LNCAP (cell line): ENCODE measurements around the gene GADD45B.

Source experiments
- TF ChIP-seq, protein P1 (sequence below): fragments of 450-650 bp; IDR thresholded peaks from 2 replicates; pipeline ENCODE4 v1.5.1; 2017; ENCODE audit warnings: mild to moderate bottlenecking

GADD45B gene

DNA sequence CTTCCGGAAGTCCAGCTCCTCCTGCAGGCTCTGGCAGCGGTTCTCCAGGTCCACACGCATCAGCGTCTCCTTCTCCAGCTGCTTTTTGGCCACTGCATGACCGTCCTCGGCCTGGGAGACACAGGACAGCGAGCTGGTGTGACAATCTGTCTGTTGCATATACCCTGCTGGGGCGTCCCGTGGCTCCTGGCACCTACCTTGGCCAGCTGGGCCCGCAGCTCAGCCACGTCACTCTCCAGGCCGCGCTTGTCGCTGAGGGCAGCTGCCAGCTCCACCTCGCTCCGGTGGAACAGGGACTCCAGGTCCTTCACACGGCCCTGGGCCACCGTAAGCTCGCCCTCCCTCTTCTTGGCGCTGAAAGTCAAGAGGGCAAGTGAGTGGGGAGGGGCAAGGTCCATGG is 37.7 kb upstream of the GADD45B start:
- TF ChIP-seq, protein P1, sequence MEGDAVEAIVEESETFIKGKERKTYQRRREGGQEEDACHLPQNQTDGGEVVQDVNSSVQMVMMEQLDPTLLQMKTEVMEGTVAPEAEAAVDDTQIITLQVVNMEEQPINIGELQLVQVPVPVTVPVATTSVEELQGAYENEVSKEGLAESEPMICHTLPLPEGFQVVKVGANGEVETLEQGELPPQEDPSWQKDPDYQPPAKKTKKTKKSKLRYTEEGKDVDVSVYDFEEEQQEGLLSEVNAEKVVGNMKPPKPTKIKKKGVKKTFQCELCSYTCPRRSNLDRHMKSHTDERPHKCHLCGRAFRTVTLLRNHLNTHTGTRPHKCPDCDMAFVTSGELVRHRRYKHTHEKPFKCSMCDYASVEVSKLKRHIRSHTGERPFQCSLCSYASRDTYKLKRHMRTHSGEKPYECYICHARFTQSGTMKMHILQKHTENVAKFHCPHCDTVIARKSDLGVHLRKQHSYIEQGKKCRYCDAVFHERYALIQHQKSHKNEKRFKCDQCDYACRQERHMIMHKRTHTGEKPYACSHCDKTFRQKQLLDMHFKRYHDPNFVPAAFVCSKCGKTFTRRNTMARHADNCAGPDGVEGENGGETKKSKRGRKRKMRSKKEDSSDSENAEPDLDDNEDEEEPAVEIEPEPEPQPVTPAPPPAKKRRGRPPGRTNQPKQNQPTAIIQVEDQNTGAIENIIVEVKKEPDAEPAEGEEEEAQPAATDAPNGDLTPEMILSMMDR, result no peak

DNA sequence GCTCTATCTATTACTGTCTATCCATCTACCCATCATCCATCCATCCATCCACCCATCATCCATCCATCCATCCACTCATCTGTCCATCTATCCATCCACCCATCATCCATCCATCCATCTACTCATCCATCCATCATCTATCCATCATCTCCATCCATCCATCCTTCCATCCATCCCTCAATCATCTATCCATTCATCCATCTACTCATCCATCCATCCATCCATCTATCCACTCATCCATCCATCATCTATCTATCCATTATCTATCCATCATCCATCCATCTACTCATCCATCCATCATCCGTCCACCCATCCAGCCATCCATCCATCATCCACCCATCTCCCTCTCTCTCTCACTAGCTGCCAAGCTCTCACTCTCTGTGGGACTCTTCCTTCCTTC is 35.4 kb upstream of the GADD45B start:
- TF ChIP-seq, protein P1, result no peak

DNA sequence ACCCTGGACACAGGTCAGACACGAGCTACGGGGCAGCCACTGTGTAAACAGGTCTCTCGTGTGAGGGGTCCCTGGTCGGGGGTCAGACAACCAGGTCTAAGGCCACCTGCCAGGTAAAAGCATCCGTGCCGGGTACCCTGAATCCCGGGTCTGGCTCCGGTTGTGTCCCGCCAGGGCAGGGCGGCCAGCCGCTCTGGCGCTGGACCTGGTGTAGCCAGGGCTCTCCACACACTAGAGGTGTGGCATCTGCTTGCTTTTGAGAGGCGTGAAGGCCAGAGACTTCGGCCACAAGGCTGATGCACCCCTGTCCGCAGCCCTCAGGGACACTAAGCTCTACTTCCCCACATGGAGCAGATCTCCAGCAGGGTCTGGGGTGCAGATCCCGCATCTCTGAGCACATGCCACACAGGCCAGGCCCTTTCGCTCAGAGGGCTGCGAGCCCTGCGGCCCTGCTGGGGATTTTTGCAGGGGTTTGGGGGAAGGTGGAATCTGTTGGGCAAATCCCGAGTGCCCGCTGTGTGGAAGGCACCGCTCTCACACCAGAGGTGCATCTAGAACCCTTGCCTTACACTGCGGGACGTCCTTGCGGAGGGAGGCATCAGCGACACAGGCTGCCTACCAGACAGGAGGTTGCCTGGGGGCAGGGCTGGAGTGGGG is 34.7 kb upstream of the GADD45B start:
- TF ChIP-seq, protein P1, result no peak

DNA sequence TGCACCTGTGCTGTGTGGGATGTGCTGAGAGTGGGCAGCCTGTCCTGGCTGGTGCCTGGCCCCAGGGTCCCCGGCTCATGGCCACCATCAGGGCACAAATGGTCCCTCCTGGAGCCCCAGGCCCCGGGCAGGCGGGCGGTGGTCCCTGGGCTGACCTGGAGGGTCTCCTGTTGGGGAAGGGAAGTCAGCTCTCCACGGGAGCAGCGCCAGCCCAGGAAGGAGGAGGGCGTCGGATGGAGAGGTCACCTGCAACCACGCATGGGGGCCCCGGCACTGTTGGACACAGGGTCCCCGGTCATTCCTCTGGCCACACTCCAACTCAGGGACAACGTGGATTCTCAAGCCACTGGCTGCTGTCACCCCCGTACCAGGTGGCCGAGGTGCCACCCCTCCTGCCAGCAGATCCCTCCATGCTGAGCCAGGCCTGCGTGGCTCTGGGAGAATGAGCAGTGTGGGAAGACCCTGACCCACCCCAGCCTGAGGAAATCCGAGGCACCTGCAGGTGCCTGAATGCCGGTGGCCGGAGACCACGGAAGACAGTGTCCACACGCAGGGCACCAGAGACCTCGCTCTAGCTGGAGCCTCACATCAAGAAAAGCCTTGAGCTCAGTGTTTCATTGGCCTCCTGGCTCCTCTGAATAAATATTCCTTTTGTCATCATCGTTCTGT is 32.7 kb upstream of the GADD45B start:
- TF ChIP-seq, protein P1, result no peak

DNA sequence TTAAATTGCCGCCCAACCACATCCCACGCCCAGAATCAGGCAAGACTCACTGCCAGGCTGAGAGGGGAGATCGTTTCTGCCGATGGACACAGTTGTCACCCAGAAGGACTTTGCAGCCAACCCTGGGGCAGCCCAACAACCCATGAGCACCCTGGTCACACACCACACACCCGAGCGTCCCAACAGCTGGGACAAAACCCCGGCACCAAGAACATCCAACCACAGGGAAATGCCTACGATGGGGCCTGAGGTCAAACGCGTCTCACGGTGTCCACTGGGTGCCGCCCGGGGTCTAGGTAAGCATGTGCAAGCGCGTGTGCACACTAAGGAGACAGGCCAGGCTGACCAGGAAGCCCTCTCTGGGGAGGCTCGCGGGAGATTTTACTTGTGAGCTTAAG is 32.1 kb upstream of the GADD45B start:
- TF ChIP-seq, protein P1, result no peak

DNA sequence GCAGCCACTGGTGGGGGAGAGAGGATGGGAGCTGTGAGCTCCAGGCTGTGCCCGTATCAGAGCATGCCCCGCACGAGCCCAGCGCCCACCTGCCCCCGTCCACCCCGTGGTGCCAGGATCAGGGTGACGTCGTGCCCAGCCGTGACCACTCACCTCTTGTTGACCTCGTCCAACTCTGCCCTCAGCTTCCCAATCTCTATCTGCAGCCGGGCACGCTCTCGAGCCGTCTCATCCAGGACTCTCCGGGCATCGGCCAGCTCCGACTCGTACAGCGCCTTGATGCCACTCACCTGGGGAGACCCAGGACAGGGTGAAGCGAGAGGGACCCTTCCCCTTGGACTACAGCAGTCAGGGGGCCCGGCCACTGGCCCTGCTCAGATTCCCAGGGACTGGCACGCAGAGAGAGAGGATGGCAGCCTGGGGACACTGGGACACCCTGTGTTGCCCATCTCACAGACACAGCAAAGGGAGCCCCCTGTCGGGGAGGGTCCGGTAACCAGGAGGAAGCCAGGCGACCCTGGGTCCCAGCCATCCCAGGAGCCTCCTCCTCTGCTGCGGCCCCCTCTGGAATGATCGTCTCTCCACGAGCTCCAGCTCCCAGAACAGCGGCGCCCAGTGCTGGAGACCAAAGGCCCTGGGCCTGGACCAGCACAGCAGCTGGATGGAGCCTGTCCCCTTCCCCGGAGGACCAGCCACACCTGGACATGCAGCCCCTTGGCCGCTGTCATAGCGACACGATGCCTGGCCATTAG is 31.5 kb upstream of the GADD45B start:
- TF ChIP-seq, protein P1, result no peak

DNA sequence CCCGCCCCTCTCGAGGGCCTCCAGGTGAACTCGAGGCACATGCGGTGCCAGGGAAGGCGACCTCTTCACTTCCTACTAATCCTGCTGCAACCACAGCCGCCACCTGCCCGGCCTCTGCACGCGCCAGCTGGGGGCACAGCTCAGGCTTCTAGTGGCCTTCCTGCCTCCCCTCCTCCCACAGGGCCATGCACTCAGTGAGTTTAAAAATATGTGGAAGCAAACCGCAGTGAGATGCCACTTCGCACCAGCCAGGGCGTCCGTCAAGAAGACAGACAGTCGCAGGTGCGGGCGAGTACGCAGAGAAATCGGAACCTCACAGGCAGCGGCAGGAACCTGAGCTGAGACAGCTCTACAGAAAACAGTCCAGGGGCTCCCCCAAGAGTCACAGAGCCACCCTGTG is 29.5 kb upstream of the GADD45B start:
- TF ChIP-seq, protein P1, result no peak
